Testis (tissue), 3 donors: ENCODE measurements around the gene DESI2. TPM values are rescaled to one million over a fixed set of nuclear protein-coding genes. Genes with fewer than 3 reads are reported as not detected.
"Not testable (repeated sequence)": the region's sequence is repeated elsewhere in the genome, so short reads cannot be mapped to it uniquely, and the experiment has no call there.

ENCODE experiments used
- DNase-seq: peaks from one replicate; pipeline ENCODE4 v3.0.0-alpha.2; 2019
- H3K27ac ChIP-seq, 2 donors: fragments of 200-600 bp; sonication (generic); one replicate each; pipeline ENCODE4 v1.5.1; 2019
- H3K27me3 ChIP-seq: fragments of 200-600 bp; sonication (generic); one replicate; pipeline ENCODE4 v1.5.1; 2019
- H3K36me3 ChIP-seq: fragments of 200-600 bp; sonication (generic); one replicate; pipeline ENCODE4 v1.5.1; 2017; ENCODE audit warnings: low read depth; ENCODE audit errors: missing control alignments
- H3K4me1 ChIP-seq: fragments of 200-600 bp; sonication (generic); one replicate; pipeline ENCODE4 v1.5.1; 2019
- H3K4me3 ChIP-seq, 2 donors: fragments of 200-600 bp; sonication (generic); one replicate each; pipeline ENCODE4 v1.5.1; 2017 to 2019
- H3K9me3 ChIP-seq: fragments of 200-600 bp; sonication (generic); one replicate; pipeline ENCODE4 v1.5.1; 2017
- CTCF ChIP-seq, 3 experiments: fragments of 450-650 bp in 2 of 3; fragments of 200-600 bp in 1 of 3; sonication (generic) in 1 of 3; IDR thresholded peaks; one replicate each; pipeline ENCODE4 v1.5.1; 2016 to 2019; ENCODE audit warnings: antibody characterized with exemption in 3 of 3, mild to moderate bottlenecking in 2 of 3, moderate library complexity in 1 of 3
- POLR2A ChIP-seq: fragments of 450-650 bp; IDR thresholded peaks from one replicate; pipeline ENCODE4 v1.6.1; 2017; ENCODE audit warnings: antibody characterized with exemption, mild to moderate bottlenecking, moderate library complexity
- WGBS, 2 donors: methylation state at CpG; one replicate each; pipeline ENCODE4 v1.1.5; 2018; 5-methylcytosine and 5-hydroxymethylcytosine counted together
- intact Hi-C: fragments of 100-400 bp; cut with DNase I; formaldehyde crosslinking; loops from one replicate; pipeline ENCODE4 v1.15.1; 2023; ENCODE audit warnings: low total_unique reads
- polyA plus RNA-seq: library from polyadenylated mRNA; stranded (reverse); fragments of 350-450 nt; fragmentation: Illumina TruSeq; extraction: RNeasy Lipid Tissue Mini Kit (QIAGEN cat#74804); gene quantifications from one replicate; pipeline ENCODE4 v1.2.3, GENCODE V29; 2014; ENCODE audit warnings: low read depth, low replicate concordance; ENCODE audit not compliant: insufficient read depth
- total RNA-seq, 2 donors: library from RNA; depleted of rRNA; stranded (reverse); fragments of >200 nt; gene quantifications; one replicate each; pipeline ENCODE4 v1.2.3, GENCODE V29; 2016

Gene DESI2
- total and polyA plus RNA-seq, 3 donors from 2014 or later = 70.0 to 114 (median 72.7) TPM

GRCh38 chr1:244675167-244675566 is 22.2 kb downstream of the DESI2 start:
- DNase-seq = no peak
- Histone ChIP-seq H3K4me1 (peaks cover 4% of the 10 kb centered on the region), H3K4me3 (no peak overlapping the region), H3K9me3 (no peaks in the 10 kb centered on the region), H3K27ac (no peak overlapping the region), H3K36me3 (no peaks in the 10 kb centered on the region), H3K27me3 (no peaks in the 10 kb centered on the region)
- TF ChIP-seq CTCF (IDR thresholded peaks at IDR 0.05) = no peak
- intact Hi-C loops = no loop called here
- 96 to 98% methylated on average over 2 of the region's 2 CpGs for WGBS, 2 donors

GRCh38 chr1:244678697-244679096 is 25.8 kb downstream of the DESI2 start:
- no peaks in the 10 kb centered on the region for H3K36me3 ChIP-seq
- no peaks in the 10 kb centered on the region for H3K4me1 ChIP-seq
- H3K9me3 ChIP-seq = no peaks in the 10 kb centered on the region
- no peaks in the 10 kb centered on the region for H3K27me3 ChIP-seq
- DNase-seq = no peak
- no peak overlapping the region for H3K4me3 ChIP-seq
- intact Hi-C loops = no loop called here
- H3K27ac ChIP-seq = no peak overlapping the region
- TF ChIP-seq CTCF (IDR thresholded peaks at IDR 0.05) (no peak), POLR2A (no peak)
- WGBS, 2 donors = 71 to 75% methylated on average over 6 of the region's 6 CpGs

GRCh38 chr1:244680667-244681066 is 27.7 kb downstream of the DESI2 start:
- intact Hi-C loops = no loop called here
- Histone ChIP-seq H3K27ac (no peak overlapping the region), H3K27me3 (no peaks in the 10 kb centered on the region), H3K9me3 (no peaks in the 10 kb centered on the region), H3K36me3 (no peaks in the 10 kb centered on the region), H3K4me3 (no peak overlapping the region), H3K4me1 (no peaks in the 10 kb centered on the region)
- no peak for DNase-seq
- TF ChIP-seq CTCF (IDR thresholded peaks at IDR 0.05) (no peak), POLR2A (no peak)
- 97 to 100% methylated on average over 1 of the region's 1 CpG for WGBS, 2 donors

GRCh38 chr1:244682087-244682486 is 29.2 kb downstream of the DESI2 start:
- WGBS, 2 donors = 94 to 96% methylated on average over 4 of the region's 4 CpGs
- H3K9me3 ChIP-seq, H3K27ac ChIP-seq, DNase-seq, H3K4me3 ChIP-seq, intact Hi-C loops, H3K27me3 ChIP-seq, H3K4me1 ChIP-seq, H3K36me3 ChIP-seq: not testable (repeated sequence)

GRCh38 chr1:244695937-244696336 is 43.0 kb downstream of the DESI2 start:
- Histone ChIP-seq H3K36me3 (no peaks in the 10 kb centered on the region), H3K27me3 (no peaks in the 10 kb centered on the region), H3K4me3 (no peak overlapping the region), H3K27ac (no peak overlapping the region), H3K4me1 (no peaks in the 10 kb centered on the region), H3K9me3 (no peaks in the 10 kb centered on the region)
- no peak for TF ChIP-seq POLR2A
- no peak for TF ChIP-seq CTCF (IDR thresholded peaks at IDR 0.05)
- 90 to 94% methylated on average over 2 of the region's 2 CpGs for WGBS, 2 donors
- intact Hi-C loops = no loop called here
- no peak for DNase-seq
